ENCODE measurements around the gene METRNL.

Gene METRNL

GRCh38 chr17:83100220-83100852 is 20.9 kb downstream of the METRNL start:
- TF ChIP-seq CTCF (conservative IDR thresholded peaks at IDR 0.05; ENCODE audit: low read depth, low read length) = no peak
- H3K4me3 ChIP-seq (ENCODE audit: low read length) = no peak overlapping the region
- DNase-seq (ENCODE audit: low read depth) = no peak

GRCh38 chr17:83100853-83101391 is 21.5 kb downstream of the METRNL start:
- no peak overlapping the region for H3K4me3 ChIP-seq (ENCODE audit: low read length)
- no peak for DNase-seq (ENCODE audit: low read depth)
- TF ChIP-seq CTCF (conservative IDR thresholded peaks at IDR 0.05; ENCODE audit: low read depth, low read length) = no peak

GRCh38 chr17:83101805-83102480 is 22.5 kb downstream of the METRNL start:
- no peak overlapping the region for H3K4me3 ChIP-seq (ENCODE audit: low read length)
- no peak for DNase-seq (ENCODE audit: low read depth)
- TF ChIP-seq CTCF (conservative IDR thresholded peaks at IDR 0.05; ENCODE audit: low read depth, low read length) = no peak

- peak overlapping the region; percentile 38 for H3K4me3 ChIP-seq (ENCODE audit: low read length)
Observed at GRCh38 chr17:83103200-83103942, 24.0 kb downstream of the METRNL start.

GRCh38 chr17:83103943-83104311 is 24.5 kb downstream of the METRNL start:
- H3K4me3 ChIP-seq (ENCODE audit: low read length) = no peak overlapping the region
- TF ChIP-seq CTCF (conservative IDR thresholded peaks at IDR 0.05; ENCODE audit: low read depth, low read length) = no peak
- no peak for DNase-seq (ENCODE audit: low read depth)

More at GRCh38 chr17:83103200-83103942, 24.0 kb downstream of the METRNL start:
- no peak for DNase-seq (ENCODE audit: low read depth)
- no peak for TF ChIP-seq CTCF (conservative IDR thresholded peaks at IDR 0.05; ENCODE audit: low read depth, low read length)

GRCh38 chr17:83104577-83105505 is 25.4 kb downstream of the METRNL start:
- H3K4me3 ChIP-seq (ENCODE audit: low read length) = no peak overlapping the region
- no peak for TF ChIP-seq CTCF (conservative IDR thresholded peaks at IDR 0.05; ENCODE audit: low read depth, low read length)
- no peak for DNase-seq (ENCODE audit: low read depth)

Measured in retinal pigment epithelial cell (primary cell).